Activated T-cell treated with anti-CD3 and anti-CD28 coated beads, Interleukin-2, amount 50 U/mL, for 4 hours (primary cell): ENCODE results near the gene GNAZ. TPM values are rescaled to one million over a fixed set of nuclear protein-coding genes. Genes with fewer than 3 reads are reported as not detected.

ENCODE experiments used
- ATAC-seq, 2 donors: fragments of 200-7000 bp; cut with Tn5 transposase; one replicate each; pipeline ENCODE4 v1.10.0; 2021
- DNase-seq: peaks from one replicate; pipeline ENCODE4 v3.0.0-alpha.2; 2020
- H3K27me3 Mint-ChIP-seq: one replicate; pipeline ENCODE4 v1.8.0; 2021; ENCODE audit warnings: low read depth, mixed read lengths
- H3K36me3 Mint-ChIP-seq: one replicate; pipeline ENCODE4 v1.8.0; 2022; ENCODE audit warnings: mixed read lengths; ENCODE audit not compliant: insufficient read depth
- H3K4me1 Mint-ChIP-seq: one replicate; pipeline ENCODE4 v1.8.0; 2021; ENCODE audit warnings: low read depth, mixed read lengths
- H3K4me3 Mint-ChIP-seq: one replicate; pipeline ENCODE4 v1.8.0; 2021; ENCODE audit warnings: mild to moderate bottlenecking, moderate library complexity, mixed read lengths
- H3K9me3 Mint-ChIP-seq: one replicate; pipeline ENCODE4 v1.8.0; 2021; ENCODE audit warnings: mixed read lengths
- total RNA-seq, 3 donors: library from RNA; stranded (reverse); gene quantifications; one replicate each; pipeline ENCODE4 v1.2.1, GENCODE V29; 2021

Gene GNAZ
- total RNA-seq, 3 donors from 2014 or later: 0.61 to 1.3 (median 0.99) TPM

GRCh38 chr22:23105304-23105703, 35.0 kb downstream of the GNAZ start:
- Mint-ChIP-seq H3K4me1 (no peaks in the 10 kb centered on the region), H3K9me3 (no peaks in the 10 kb centered on the region), H3K4me3 (no peak overlapping the region), H3K36me3 (no peaks in the 10 kb centered on the region), H3K27me3 (no peaks in the 10 kb centered on the region)
- ATAC-seq (no peak), DNase-seq (no peak)

GRCh38 chr22:23105919-23106318, 35.6 kb downstream of the GNAZ start:
- no peaks in the 10 kb centered on the region for H3K4me1 Mint-ChIP-seq
- ATAC-seq (no peak), DNase-seq (no peak)
- no peaks in the 10 kb centered on the region for H3K9me3 Mint-ChIP-seq
- H3K4me3 Mint-ChIP-seq: no peak overlapping the region
- H3K36me3 Mint-ChIP-seq: no peaks in the 10 kb centered on the region
- no peaks in the 10 kb centered on the region for H3K27me3 Mint-ChIP-seq

- Mint-ChIP-seq H3K9me3 (no peaks in the 10 kb centered on the region), H3K4me1 (no peaks in the 10 kb centered on the region), H3K4me3 (no peak overlapping the region), H3K27me3 (no peaks in the 10 kb centered on the region), H3K36me3 (no peaks in the 10 kb centered on the region)
- DNase-seq (no peak), ATAC-seq (no peak)
Measured at GRCh38 chr22:23106344-23106743, 36.0 kb downstream of the GNAZ start.

- no peaks in the 10 kb centered on the region for H3K36me3 Mint-ChIP-seq
- no peaks in the 10 kb centered on the region for H3K4me1 Mint-ChIP-seq
- no peak overlapping the region for H3K4me3 Mint-ChIP-seq
- ATAC-seq (no peak), DNase-seq (no peak)
- H3K27me3 Mint-ChIP-seq: no peaks in the 10 kb centered on the region
- no peaks in the 10 kb centered on the region for H3K9me3 Mint-ChIP-seq
Measured at GRCh38 chr22:23106906-23107367, 36.6 kb downstream of the GNAZ start.

- H3K9me3 Mint-ChIP-seq: no peaks in the 10 kb centered on the region
- H3K36me3 Mint-ChIP-seq: no peaks in the 10 kb centered on the region
- ATAC-seq (no peak), DNase-seq (no peak)
- no peak overlapping the region for H3K4me3 Mint-ChIP-seq
- no peaks in the 10 kb centered on the region for H3K27me3 Mint-ChIP-seq
- H3K4me1 Mint-ChIP-seq: no peaks in the 10 kb centered on the region
Measured at GRCh38 chr22:23107487-23108248, 37.3 kb downstream of the GNAZ start.

GRCh38 chr22:23108249-23109078, 38.1 kb downstream of the GNAZ start:
- no peak for DNase-seq
- no peak overlapping the region for H3K4me3 Mint-ChIP-seq
- no peaks in the 10 kb centered on the region for H3K27me3 Mint-ChIP-seq
- no peak for ATAC-seq
- H3K9me3 Mint-ChIP-seq: no peaks in the 10 kb centered on the region
- H3K4me1 Mint-ChIP-seq: no peaks in the 10 kb centered on the region
- no peaks in the 10 kb centered on the region for H3K36me3 Mint-ChIP-seq

- no peaks in the 10 kb centered on the region for H3K36me3 Mint-ChIP-seq
- H3K9me3 Mint-ChIP-seq: no peaks in the 10 kb centered on the region
- no peaks in the 10 kb centered on the region for H3K4me1 Mint-ChIP-seq
- ATAC-seq: no peak
- H3K4me3 Mint-ChIP-seq: no peak overlapping the region
- H3K27me3 Mint-ChIP-seq: no peaks in the 10 kb centered on the region
- DNase-seq: no peak
Measured at GRCh38 chr22:23109079-23109347, 38.7 kb downstream of the GNAZ start.

- Mint-ChIP-seq H3K9me3 (no peaks in the 10 kb centered on the region), H3K4me1 (no peaks in the 10 kb centered on the region), H3K27me3 (no peaks in the 10 kb centered on the region), H3K4me3 (no peak overlapping the region), H3K36me3 (no peaks in the 10 kb centered on the region)
- ATAC-seq (no peak), DNase-seq (no peak)
Measured at GRCh38 chr22:23109441-23109978, 39.2 kb downstream of the GNAZ start.

GRCh38 chr22:23110190-23110921, 40.0 kb downstream of the GNAZ start:
- Mint-ChIP-seq H3K4me1 (no peaks in the 10 kb centered on the region), H3K4me3 (no peak overlapping the region), H3K27me3 (no peaks in the 10 kb centered on the region), H3K36me3 (no peaks in the 10 kb centered on the region), H3K9me3 (no peaks in the 10 kb centered on the region)
- ATAC-seq (no peak), DNase-seq (no peak)

GRCh38 chr22:23110922-23111527, 40.7 kb downstream of the GNAZ start:
- Mint-ChIP-seq H3K4me1 (no peaks in the 10 kb centered on the region), H3K9me3 (no peaks in the 10 kb centered on the region)
- ATAC-seq: no peak

GRCh38 chr22:23112472-23113012, 42.2 kb downstream of the GNAZ start:
- ATAC-seq (no peak), DNase-seq (no peak)
- Mint-ChIP-seq H3K4me3 (no peak overlapping the region), H3K9me3 (no peaks in the 10 kb centered on the region), H3K4me1 (no peaks in the 10 kb centered on the region), H3K27me3 (no peaks in the 10 kb centered on the region), H3K36me3 (no peaks in the 10 kb centered on the region)

More at GRCh38 chr22:23110922-23111527, 40.7 kb downstream of the GNAZ start:
- H3K36me3 Mint-ChIP-seq: no peaks in the 10 kb centered on the region
- DNase-seq: no peak
- no peak overlapping the region for H3K4me3 Mint-ChIP-seq
- no peaks in the 10 kb centered on the region for H3K27me3 Mint-ChIP-seq

- Mint-ChIP-seq H3K4me3 (no peak overlapping the region), H3K9me3 (no peaks in the 10 kb centered on the region), H3K36me3 (no peaks in the 10 kb centered on the region), H3K27me3 (no peaks in the 10 kb centered on the region), H3K4me1 (no peaks in the 10 kb centered on the region)
- ATAC-seq (no peak), DNase-seq (no peak)
Measured at GRCh38 chr22:23113067-23113846, 42.9 kb downstream of the GNAZ start.
